Measurements from ENCODE around the gene TMEM108. TPM values are rescaled to one million over a fixed set of nuclear protein-coding genes. Genes with fewer than 3 reads are reported as not detected.

TMEM108 gene
- total RNA-seq, 1 experiment from 2014 or later: not detected

DNA sequence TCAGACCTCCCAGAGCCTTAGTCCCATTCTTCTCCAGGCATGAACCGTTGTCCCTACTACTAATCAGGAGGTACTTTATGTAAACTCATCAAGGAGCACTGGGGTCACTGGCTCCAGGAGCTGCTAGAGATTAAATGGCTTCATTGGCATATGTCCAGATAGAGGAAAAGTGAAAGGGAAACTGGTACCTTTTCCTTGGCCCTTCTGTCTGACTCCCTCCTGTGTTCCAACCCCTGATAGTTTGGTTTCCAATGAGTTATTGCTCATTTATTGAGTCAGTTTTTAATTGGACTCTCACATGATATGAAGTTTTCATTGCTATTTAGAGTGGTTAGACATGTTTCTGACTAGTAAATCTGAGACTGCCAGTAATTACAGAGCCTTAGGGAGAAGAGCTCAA is 231.2 kb downstream of the TMEM108 start:
- Histone ChIP-seq H3K4me3 (replicated peaks in 1 of 2; ENCODE audit: low read depth in 1 of 2, low read length in 2 of 2) (no peak overlapping the region), H2AFZ (ENCODE audit: low read depth, low read length, poor library complexity, severe bottlenecking) (no peak overlapping the region), H4K20me1 (ENCODE audit: insufficient read depth) (no peaks in the 10 kb centered on the region), H3K9me3 (ENCODE audit: control insufficient read depth in 1 of 2, insufficient read depth in 1 of 2, low read depth in 1 of 2, low read length in 2 of 2) (no peaks in the 10 kb centered on the region), H3K9ac (ENCODE audit: low read length) (no peak overlapping the region), H3K4me1 (ENCODE audit: control insufficient read depth in 1 of 2, insufficient read depth in 2 of 2, low read length in 2 of 2) (no peaks in the 10 kb centered on the region), H3K27ac (ENCODE audit: low read depth, low read length) (no peak overlapping the region), H3K36me3 (ENCODE audit: control insufficient read depth in 1 of 2, insufficient read depth in 2 of 2, low read length in 2 of 2) (no peaks in the 10 kb centered on the region), H3K27me3 (ENCODE audit: insufficient read depth, low read length) (peaks cover 50% of the 10 kb centered on the region), H3K9me2 (ENCODE audit: insufficient read depth) (no peaks in the 10 kb centered on the region), H3K4me2 (ENCODE audit: low read length) (no peak overlapping the region), H3K79me2 (ENCODE audit: insufficient read depth, low read length) (no peaks in the 10 kb centered on the region)
- intact Hi-C loops (cut with micrococcal nuclease): no loop called here
- ChIA-PET CTCF (no interaction called here), RAD21 (ENCODE audit: low non-redundant PET in 1 of 2, low total read pairs in 2 of 2, uncharacterized antibody in 2 of 2, unreplicated experiment in 2 of 2) (no interaction called here), POLR2A (no interaction called here)
- ATAC-seq (no peak), DNase-seq (ENCODE audit: low read depth, low spot score) (no peak)
- TF ChIP-seq CEBPB (IDR thresholded peaks at IDR 0.05; ENCODE audit: low read depth) (no peak), MAX (IDR thresholded peaks at IDR 0.05) (no peak), EZH2phosphoT487 (IDR thresholded peaks at IDR 0.05; ENCODE audit: borderline replicate concordance) (no peak)
- BruUV-seq (replicated peaks): no TSS peak

- TF ChIP-seq EGR1 (IDR thresholded peaks at IDR 0.05; ENCODE audit: low read depth) (no peak), YY1 (IDR thresholded peaks at IDR 0.05; ENCODE audit: extremely low read depth, insufficient replicate concordance, low read depth, low read length) (no peak), FOSL1 (IDR thresholded peaks at IDR 0.05; ENCODE audit: low read depth) (no peak), ZFX (IDR thresholded peaks at IDR 0.05) (no peak), POLR2A (IDR thresholded peaks at IDR 0.05; ENCODE audit: borderline replicate concordance, extremely low read depth, insufficient read depth, insufficient read length) (no peak), ZNF274 (IDR thresholded peaks at IDR 0.05; ENCODE audit: low read depth, low read length) (no peak), TCF7L2 (IDR thresholded peaks at IDR 0.05; ENCODE audit: borderline replicate concordance, extremely low read depth, insufficient read depth, insufficient read length) (no peak)
- no peak overlapping the region for H2AFZ ChIP-seq (ENCODE audit: low read depth, low read length, poor library complexity, severe bottlenecking)
- H3K4me3 ChIP-seq (replicated peaks in 1 of 2; ENCODE audit: low read depth in 1 of 2, low read length in 2 of 2): no peak overlapping the region
- CTCF ChIA-PET: no interaction called here
- H3K4me2 ChIP-seq (ENCODE audit: low read length): no peak overlapping the region
- no peaks in the 10 kb centered on the region for H3K79me2 ChIP-seq (ENCODE audit: insufficient read depth, low read length)
- H3K27ac ChIP-seq (ENCODE audit: low read depth, low read length): no peak overlapping the region
- H4K20me1 ChIP-seq (ENCODE audit: insufficient read depth): no peaks in the 10 kb centered on the region
- ATAC-seq (no peak), DNase-seq (ENCODE audit: low read depth, low spot score) (no peak)
- no peaks in the 10 kb centered on the region for H3K4me1 ChIP-seq (ENCODE audit: control insufficient read depth in 1 of 2, insufficient read depth in 2 of 2, low read length in 2 of 2)
- H3K9ac ChIP-seq (ENCODE audit: low read length): no peak overlapping the region
- intact Hi-C loops (cut with micrococcal nuclease): no loop called here
- RAD21 ChIA-PET (ENCODE audit: low non-redundant PET in 1 of 2, low total read pairs in 2 of 2, uncharacterized antibody in 2 of 2, unreplicated experiment in 2 of 2): no interaction called here
- H3K9me2 ChIP-seq (ENCODE audit: insufficient read depth): no peaks in the 10 kb centered on the region
- no TSS peak for BruUV-seq (replicated peaks)
- H3K27me3 ChIP-seq (ENCODE audit: insufficient read depth, low read length): peaks cover 50% of the 10 kb centered on the region
- H3K36me3 ChIP-seq (ENCODE audit: control insufficient read depth in 1 of 2, insufficient read depth in 2 of 2, low read length in 2 of 2): no peaks in the 10 kb centered on the region
- POLR2A ChIA-PET: no interaction called here
- H3K9me3 ChIP-seq (ENCODE audit: control insufficient read depth in 1 of 2, insufficient read depth in 1 of 2, low read depth in 1 of 2, low read length in 2 of 2): no peaks in the 10 kb centered on the region
Observed at GRCh38 chr3:133270631-133271030, 232.4 kb downstream of the TMEM108 start.
